B cell (primary cell): Measurements from ENCODE around the gene RPH3AL. TPM values are rescaled to one million over a fixed set of nuclear protein-coding genes. Genes with fewer than 3 reads are reported as not detected.

Experiments
- ATAC-seq: fragments of 200-7000 bp; cut with Tn5 transposase; one replicate; pipeline ENCODE4 v1.10.0; 2021; ENCODE audit warnings: low read depth, mild to moderate bottlenecking, moderate number of reproducible peaks, moderate library complexity
- CTCF ChIA-PET: fragments of 350-600 bp; sonication (Branson Sonifier 250); formaldehyde crosslinking; loops from one replicate; lab custom pipeline; 2021; ENCODE audit warnings: antibody characterized with exemption, inconsistent platforms; lab: Charles Lee
- POLR2A ChIA-PET: fragments of 350-600 bp; sonication (Branson Sonifier 250); formaldehyde crosslinking; loops from one replicate; lab custom pipeline; 2021; ENCODE audit warnings: antibody characterized with exemption; lab: Charles Lee
- DNase-seq: peaks from one replicate; pipeline ENCODE4 v3.0.0; 2013
- H2AFZ ChIP-seq: 2 replicates; pipeline ENCODE4 v1.6.1; 2012; ENCODE audit warnings: mild to moderate bottlenecking, low read depth, low read length; ENCODE audit not compliant: insufficient read depth, poor library complexity, severe bottlenecking
- H3K27ac ChIP-seq, 2 donors: 1 replicate in 1 of 2; 2 replicates in 1 of 2; pipeline ENCODE4 v1.5.1; 2012 to 2013; ENCODE audit warnings: low read length in 2 of 2, mild to moderate bottlenecking in 2 of 2, moderate library complexity in 1 of 2
- H3K27me3 ChIP-seq, 4 experiments: fragments of 200-600 bp in 1 of 4; sonication (generic) in 1 of 4; replicated peaks in 1 of 4; 1 replicate in 2 of 4; 2 replicates in 2 of 4; pipeline versions ENCODE4 v1.6.1 to v1.7.0; 2013 to 2016; ENCODE audit warnings: low read length in 3 of 4, mild to moderate bottlenecking in 2 of 4, mixed read lengths in 1 of 4, moderate library complexity in 1 of 4; ENCODE audit not compliant: insufficient read depth in 4 of 4, control insufficient read depth in 3 of 4; ENCODE audit errors: control extremely low read depth in 1 of 4
- H3K36me3 ChIP-seq, 2 experiments: replicated peaks in 1 of 2; 1 replicate in 1 of 2; 2 replicates in 1 of 2; pipeline versions ENCODE4 v1.6.1 to v1.7.1; 2013; ENCODE audit warnings: low read length in 1 of 2; ENCODE audit not compliant: insufficient read depth in 2 of 2, control insufficient read depth in 1 of 2; ENCODE audit errors: control extremely low read depth in 1 of 2, extremely low read depth in 1 of 2
- H3K4me1 ChIP-seq, 2 donors: fragments of 200-600 bp in 1 of 2; sonication (generic) in 1 of 2; 1 replicate in 1 of 2; 2 replicates in 1 of 2; pipeline versions ENCODE4 v1.5.1 to v1.6.1; 2013 to 2017; ENCODE audit warnings: low read length in 2 of 2; ENCODE audit not compliant: control insufficient read depth in 2 of 2, insufficient read depth in 2 of 2
- H3K4me2 ChIP-seq: replicated peaks from 2 replicates; pipeline ENCODE3; 2012; ENCODE audit warnings: mild to moderate bottlenecking, low read depth, low read length; ENCODE audit not compliant: poor library complexity, severe bottlenecking
- H3K4me3 ChIP-seq, 5 experiments: fragments of 200-600 bp in 1 of 5; sonication (generic) in 1 of 5; 1 replicate in 3 of 5; 2 replicates in 2 of 5; pipeline versions ENCODE4 v1.5.1 to v1.7.0; 2011 to 2016; ENCODE audit warnings: low read length in 4 of 5, mild to moderate bottlenecking in 4 of 5, low read depth in 2 of 5, control low read depth in 1 of 5, moderate library complexity in 1 of 5; ENCODE audit not compliant: insufficient read depth in 1 of 5; ENCODE audit errors: control extremely low read depth in 1 of 5, extremely low read depth in 1 of 5
- H3K79me2 ChIP-seq: fragments of 200-600 bp; sonication (generic); one replicate; pipeline ENCODE4 v1.6.0; 2016; ENCODE audit warnings: low read length; ENCODE audit not compliant: control insufficient read depth, insufficient read depth
- H3K9ac ChIP-seq: fragments of 200-600 bp; sonication (generic); 2 replicates; pipeline ENCODE4 v1.6.1; 2017; ENCODE audit warnings: mild to moderate bottlenecking, low read length, moderate library complexity
- H3K9me3 ChIP-seq, 3 donors: one replicate each; pipeline versions ENCODE4 v1.6.1 to v1.7.1; 2013; ENCODE audit warnings: low read length in 2 of 3; ENCODE audit not compliant: control insufficient read depth in 2 of 3, insufficient read depth in 1 of 3; ENCODE audit errors: control extremely low read depth in 1 of 3
- H4K20me1 ChIP-seq: 2 replicates; pipeline ENCODE4 v1.6.0; 2012; ENCODE audit warnings: mild to moderate bottlenecking, low read length; ENCODE audit not compliant: insufficient read depth, control insufficient read depth, poor library complexity, severe bottlenecking
- H3K27ac Mint-ChIP-seq: one replicate; pipeline ENCODE4 v1.8.0; 2021; ENCODE audit warnings: mixed read lengths
- H3K27me3 Mint-ChIP-seq: one replicate; pipeline ENCODE4 v1.8.0; 2021; ENCODE audit warnings: mixed read lengths
- H3K4me1 Mint-ChIP-seq: one replicate; pipeline ENCODE4 v1.8.0; 2021; ENCODE audit warnings: mixed read lengths
- H3K4me3 Mint-ChIP-seq: one replicate; pipeline ENCODE4 v1.8.0; 2021; ENCODE audit warnings: mixed read lengths
- H3K9me3 Mint-ChIP-seq: one replicate; pipeline ENCODE4 v1.8.0; 2022; ENCODE audit warnings: mixed read lengths; ENCODE audit not compliant: insufficient read depth
- CTCF ChIP-seq: fragments of 200-600 bp; IDR thresholded peaks from one replicate; pipeline ENCODE4 v1.8.0; 2022; ENCODE audit warnings: antibody characterized with exemption, mild to moderate bottlenecking
- EZH2 ChIP-seq: IDR thresholded peaks from 2 replicates; pipeline ENCODE4 v1.6.1; 2012; ENCODE audit warnings: borderline replicate concordance, low read depth, mild to moderate bottlenecking, moderate library complexity, low read length; ENCODE audit not compliant: insufficient read depth, poor library complexity, severe bottlenecking
- WGBS: methylation state at CpG from one replicate; pipeline ENCODE4 v1.1.5; 2013; ENCODE audit warnings: missing lambda C conversion rate; ENCODE audit not compliant: insufficient coverage; 5-methylcytosine and 5-hydroxymethylcytosine counted together
- intact Hi-C: fragments of 100-400 bp; cut with micrococcal nuclease; formaldehyde crosslinking; loops from one replicate; pipeline ENCODE4 v1.10.0; 2022
- polyA plus RNA-seq: library from polyadenylated mRNA; depleted of rRNA; stranded (reverse); fragments of >200 nt; gene quantifications from 2 replicates; pipeline ENCODE4 v1.2.3, GENCODE V29; 2012
- total RNA-seq, 2 donors: library from RNA; stranded (reverse); fragments of 120-200 nt in 1 of 2; gene quantifications; 1 replicate in 1 of 2; 2 replicates in 1 of 2; pipeline versions ENCODE4 v1.2.3 to v1.2.4, GENCODE V29; 2013 to 2022

The RPH3AL gene
- total and polyA plus RNA-seq, 2 donors (not counting 1 experiment from before 2014, with no cell fraction given) = 10.8 to 13.3 TPM

- H3K9me3 ChIP-seq = no peaks in the 10 kb centered on the region
- intact Hi-C loops = no loop called here
- Mint-ChIP-seq H3K27ac (no peak overlapping the region), H3K9me3 (no peaks in the 10 kb centered on the region), H3K27me3 (peaks cover 6% of the 10 kb centered on the region), H3K4me3 (no peak overlapping the region), H3K4me1 (no peaks in the 10 kb centered on the region)
- ATAC-seq (no peak), DNase-seq (no peak)
- CTCF ChIA-PET = no interaction called here
- no peak overlapping the region for H3K27ac ChIP-seq
- H3K27me3 ChIP-seq = peaks cover 0 to 3% (median 2%) of the 10 kb centered on the region in 4 experiments
- H2AFZ ChIP-seq = no peak overlapping the region
- H4K20me1 ChIP-seq = no peaks in the 10 kb centered on the region
- no peak overlapping the region for H3K4me2 ChIP-seq
- POLR2A ChIA-PET = no interaction called here
- 93% methylated on average over 22 of the region's 23 CpGs for WGBS
- H3K9ac ChIP-seq = no peak overlapping the region
- no peak overlapping the region for H3K4me3 ChIP-seq
- H3K79me2 ChIP-seq = no peaks in the 10 kb centered on the region
- TF ChIP-seq EZH2 = no peak
- no peak for TF ChIP-seq CTCF
- no peaks in the 10 kb centered on the region for H3K4me1 ChIP-seq
- no peaks in the 10 kb centered on the region for H3K36me3 ChIP-seq
Measured at GRCh38 chr17:296906-297690, 55.5 kb downstream of the RPH3AL start.

GRCh38 chr17:296379-296778 lies 56.2 kb downstream of the RPH3AL start:
- H4K20me1 ChIP-seq = no peaks in the 10 kb centered on the region
- Mint-ChIP-seq H3K4me3 (no peak overlapping the region), H3K9me3 (no peaks in the 10 kb centered on the region), H3K27me3 (peaks cover 6% of the 10 kb centered on the region), H3K27ac (no peak overlapping the region), H3K4me1 (no peaks in the 10 kb centered on the region)
- no peaks in the 10 kb centered on the region for H3K4me1 ChIP-seq
- H2AFZ ChIP-seq = no peak overlapping the region
- no peaks in the 10 kb centered on the region for H3K36me3 ChIP-seq
- no peak overlapping the region for H3K4me2 ChIP-seq
- intact Hi-C loops = no loop called here
- 87% methylated on average over 10 of the region's 15 CpGs for WGBS
- no peaks in the 10 kb centered on the region for H3K79me2 ChIP-seq
- ATAC-seq = no peak
- TF ChIP-seq CTCF (no peak), EZH2 (no peak)
- no peak overlapping the region for H3K9ac ChIP-seq
- POLR2A ChIA-PET = no interaction called here
- CTCF ChIA-PET = no interaction called here
- H3K9me3 ChIP-seq = no peaks in the 10 kb centered on the region
- no peak overlapping the region for H3K4me3 ChIP-seq
- peaks cover 0 to 3% (median 0%) of the 10 kb centered on the region in 4 experiments for H3K27me3 ChIP-seq
- no peak overlapping the region for H3K27ac ChIP-seq
- DNase-seq = no peak
